ENCODE results near the gene ZNHIT1. TPM values are rescaled to one million over a fixed set of nuclear protein-coding genes. Genes with fewer than 3 reads are reported as not detected.
"Not testable (repeated sequence)": the region's sequence is repeated elsewhere in the genome, so short reads cannot be mapped to it uniquely, and the experiment has no call there.

The ZNHIT1 gene
- polyA plus RNA-seq, 1 donor (not counting 4 experiments of a cell fraction or from before 2014, with no cell fraction given) = 46.4 TPM

- peak overlapping the region; percentile 84 to 98 (median 86) for H3K4me3 ChIP-seq (ENCODE audit: control insufficient read depth in 2 of 3, extremely low read depth in 1 of 3, insufficient read depth in 2 of 3, low read depth in 1 of 3, low read length in 3 of 3)
- no peaks in the 10 kb centered on the region for H3K9me1 ChIP-seq (ENCODE audit: control insufficient read depth, extremely low read depth, insufficient read depth, low read length)
- H3K9me3 ChIP-seq (ENCODE audit: control insufficient read depth, low read depth, low read length) = no peaks in the 10 kb centered on the region
- peaks cover 42% of the 10 kb centered on the region for H3K79me2 ChIP-seq (ENCODE audit: control insufficient read depth, insufficient read depth, low read length)
- peaks cover 10% of the 10 kb centered on the region for H3K4me1 ChIP-seq (ENCODE audit: control insufficient read depth, extremely low read depth, insufficient read depth, low read length)
- no peaks in the 10 kb centered on the region for H4K20me1 ChIP-seq (ENCODE audit: control insufficient read depth, extremely low read depth, insufficient read depth, low read length)
- dilution Hi-C loops (cut with MboI; ENCODE audit: extremely low pct_ligation_motif_present, low sequenced_read_pairs) = no loop called here
- TF ChIP-seq CTCF (optimal IDR thresholded peaks at IDR 0.05 in 1 of 3, IDR thresholded peaks at IDR 0.05 in 1 of 3, conservative IDR thresholded peaks at IDR 0.05 in 1 of 3; ENCODE audit: extremely low read depth in 1 of 3, insufficient read depth in 2 of 3, low read length in 3 of 3) = no peak
- no peak for TF ChIP-seq EZH2 (IDR thresholded peaks at IDR 0.05; ENCODE audit: low read length)
- H3K27me3 ChIP-seq (ENCODE audit: control insufficient read depth, extremely low read depth, insufficient read depth, low read length) = no peaks in the 10 kb centered on the region
- H3K27ac ChIP-seq (ENCODE audit: control insufficient read depth, insufficient read depth, low read length) = peak overlapping the region; percentile 88
- peak overlapping the region; percentile 82 for H3K4me2 ChIP-seq (ENCODE audit: control insufficient read depth, extremely low read depth, insufficient read depth, low read depth, low read length)
- FAIRE-seq = peak; percentile 34
- peaks cover 0 to 6% of the 10 kb centered on the region in 2 experiments for H3K36me3 ChIP-seq (ENCODE audit: control insufficient read depth in 2 of 2, extremely low read depth in 1 of 2, insufficient read depth in 2 of 2, low read length in 2 of 2)
- DNase-seq (ENCODE audit: low read depth, low spot score) = peak; percentile 78
- peak overlapping the region; percentile 94 for H3K9ac ChIP-seq (ENCODE audit: control insufficient read depth, extremely low read depth, insufficient read depth, low read length)
- H2AFZ ChIP-seq (ENCODE audit: control insufficient read depth, low read length) = peak overlapping the region; percentile 99
Measured at GRCh38 chr7:101251871-101252659, 34.1 kb downstream of the ZNHIT1 start.

GRCh38 chr7:101253199-101253598, 35.2 kb downstream of the ZNHIT1 start:
- H3K9ac ChIP-seq (ENCODE audit: control insufficient read depth, extremely low read depth, insufficient read depth, low read length); H3K9me1 ChIP-seq (ENCODE audit: control insufficient read depth, extremely low read depth, insufficient read depth, low read length); H3K27me3 ChIP-seq (ENCODE audit: control insufficient read depth, extremely low read depth, insufficient read depth, low read length); H3K9me3 ChIP-seq (ENCODE audit: control insufficient read depth, low read depth, low read length); DNase-seq (ENCODE audit: low read depth, low spot score); H3K27ac ChIP-seq (ENCODE audit: control insufficient read depth, insufficient read depth, low read length); H3K4me3 ChIP-seq (ENCODE audit: control insufficient read depth in 2 of 3, extremely low read depth in 1 of 3, insufficient read depth in 2 of 3, low read depth in 1 of 3, low read length in 3 of 3); H4K20me1 ChIP-seq (ENCODE audit: control insufficient read depth, extremely low read depth, insufficient read depth, low read length); H2AFZ ChIP-seq (ENCODE audit: control insufficient read depth, low read length); dilution Hi-C loops (cut with MboI; ENCODE audit: extremely low pct_ligation_motif_present, low sequenced_read_pairs); FAIRE-seq; H3K4me1 ChIP-seq (ENCODE audit: control insufficient read depth, extremely low read depth, insufficient read depth, low read length); H3K36me3 ChIP-seq (ENCODE audit: control insufficient read depth in 2 of 2, extremely low read depth in 1 of 2, insufficient read depth in 2 of 2, low read length in 2 of 2); H3K4me2 ChIP-seq (ENCODE audit: control insufficient read depth, extremely low read depth, insufficient read depth, low read depth, low read length): not testable (repeated sequence)
- H3K79me2 ChIP-seq (ENCODE audit: control insufficient read depth, insufficient read depth, low read length) = peaks cover 36% of the 10 kb centered on the region
